Measurements from ENCODE around the gene PRPSAP2.

Gene PRPSAP2

GRCh38 chr17:18896146-18896545 lies 38.2 kb downstream of the PRPSAP2 start:
- H3K27ac ChIP-seq (ENCODE audit: low read depth, low read length) = no peak overlapping the region
- no peak overlapping the region for H3K9ac ChIP-seq (ENCODE audit: low read length)
- no peaks in the 10 kb centered on the region for H3K27me3 ChIP-seq (ENCODE audit: control insufficient read depth in 1 of 2, insufficient read depth in 2 of 2, low read length in 2 of 2)
- H3K36me3 ChIP-seq (ENCODE audit: insufficient read depth, low read length) = no peaks in the 10 kb centered on the region
- no peaks in the 10 kb centered on the region for H3K9me3 ChIP-seq (ENCODE audit: low read length)
- no peak overlapping the region for H3K4me3 ChIP-seq (ENCODE audit: low read depth in 1 of 2, low read length in 2 of 2)
- H3K4me1 ChIP-seq (ENCODE audit: insufficient read depth, low read length) = no peaks in the 10 kb centered on the region

- Histone ChIP-seq H3K4me1 (ENCODE audit: insufficient read depth, low read length) (no peaks in the 10 kb centered on the region), H3K9me3 (ENCODE audit: low read length) (no peaks in the 10 kb centered on the region), H3K36me3 (ENCODE audit: insufficient read depth, low read length) (no peaks in the 10 kb centered on the region), H3K4me3 (ENCODE audit: low read depth in 1 of 2, low read length in 2 of 2) (no peak overlapping the region), H3K9ac (ENCODE audit: low read length) (no peak overlapping the region), H3K27me3 (ENCODE audit: control insufficient read depth in 1 of 2, insufficient read depth in 2 of 2, low read length in 2 of 2) (no peaks in the 10 kb centered on the region), H3K27ac (ENCODE audit: low read depth, low read length) (no peak overlapping the region)
These were observed 39.0 kb downstream of the PRPSAP2 start for GRCh38 chr17:18896947-18897346.

- H3K4me1 ChIP-seq (ENCODE audit: insufficient read depth, low read length) = no peaks in the 10 kb centered on the region
- H3K27ac ChIP-seq (ENCODE audit: low read depth, low read length) = no peak overlapping the region
- no peak overlapping the region for H3K4me3 ChIP-seq (ENCODE audit: low read depth in 1 of 2, low read length in 2 of 2)
- H3K9me3 ChIP-seq (ENCODE audit: low read length) = no peaks in the 10 kb centered on the region
- peaks cover 8% of the 10 kb centered on the region for H3K36me3 ChIP-seq (ENCODE audit: insufficient read depth, low read length)
- no peaks in the 10 kb centered on the region for H3K27me3 ChIP-seq (ENCODE audit: control insufficient read depth in 1 of 2, insufficient read depth in 2 of 2, low read length in 2 of 2)
- H3K9ac ChIP-seq (ENCODE audit: low read length) = no peak overlapping the region
These were observed 46.6 kb downstream of the PRPSAP2 start for GRCh38 chr17:18904482-18904881.

- Histone ChIP-seq H3K4me1 (ENCODE audit: insufficient read depth, low read length) (no peaks in the 10 kb centered on the region), H3K9me3 (ENCODE audit: low read length) (no peaks in the 10 kb centered on the region), H3K27ac (ENCODE audit: low read depth, low read length) (no peak overlapping the region), H3K4me3 (ENCODE audit: low read depth in 1 of 2, low read length in 2 of 2) (no peak overlapping the region), H3K9ac (ENCODE audit: low read length) (no peak overlapping the region), H3K27me3 (ENCODE audit: control insufficient read depth in 1 of 2, insufficient read depth in 2 of 2, low read length in 2 of 2) (no peaks in the 10 kb centered on the region), H3K36me3 (ENCODE audit: insufficient read depth, low read length) (peaks cover 8% of the 10 kb centered on the region)
These were observed 47.3 kb downstream of the PRPSAP2 start for GRCh38 chr17:18905226-18905625.

GRCh38 chr17:18910326-18910725 lies 52.4 kb downstream of the PRPSAP2 start:
- H3K4me1 ChIP-seq (ENCODE audit: insufficient read depth, low read length) = peaks cover 5% of the 10 kb centered on the region
- H3K4me3 ChIP-seq (ENCODE audit: low read depth in 1 of 2, low read length in 2 of 2) = no peak overlapping the region
- H3K9ac ChIP-seq (ENCODE audit: low read length) = no peak overlapping the region
- no peak overlapping the region for H3K27ac ChIP-seq (ENCODE audit: low read depth, low read length)
- no peaks in the 10 kb centered on the region for H3K27me3 ChIP-seq (ENCODE audit: control insufficient read depth in 1 of 2, insufficient read depth in 2 of 2, low read length in 2 of 2)
- H3K36me3 ChIP-seq (ENCODE audit: insufficient read depth, low read length) = peaks cover 26% of the 10 kb centered on the region
- H3K9me3 ChIP-seq (ENCODE audit: low read length) = no peaks in the 10 kb centered on the region

GRCh38 chr17:18910881-18911280 lies 53.0 kb downstream of the PRPSAP2 start:
- Histone ChIP-seq H3K36me3 (ENCODE audit: insufficient read depth, low read length) (peaks cover 27% of the 10 kb centered on the region), H3K4me3 (ENCODE audit: low read depth in 1 of 2, low read length in 2 of 2) (no peak overlapping the region), H3K9ac (ENCODE audit: low read length) (no peak overlapping the region), H3K27me3 (ENCODE audit: control insufficient read depth in 1 of 2, insufficient read depth in 2 of 2, low read length in 2 of 2) (no peaks in the 10 kb centered on the region), H3K9me3 (ENCODE audit: low read length) (no peaks in the 10 kb centered on the region), H3K27ac (ENCODE audit: low read depth, low read length) (no peak overlapping the region), H3K4me1 (ENCODE audit: insufficient read depth, low read length) (peaks cover 5% of the 10 kb centered on the region)

GRCh38 chr17:18916816-18917500 lies 59.0 kb downstream of the PRPSAP2 start:
- H3K36me3 ChIP-seq (ENCODE audit: insufficient read depth, low read length) = peaks cover 23% of the 10 kb centered on the region

GRCh38 chr17:18917506-18918032 lies 59.6 kb downstream of the PRPSAP2 start:
- Histone ChIP-seq H3K4me1 (ENCODE audit: insufficient read depth, low read length) (peaks cover 26% of the 10 kb centered on the region), H3K27me3 (ENCODE audit: control insufficient read depth in 1 of 2, insufficient read depth in 2 of 2, low read length in 2 of 2) (no peaks in the 10 kb centered on the region), H3K36me3 (ENCODE audit: insufficient read depth, low read length) (peaks cover 18% of the 10 kb centered on the region), H3K4me3 (ENCODE audit: low read depth in 1 of 2, low read length in 2 of 2) (no peak overlapping the region), H3K27ac (ENCODE audit: low read depth, low read length) (no peak overlapping the region), H3K9me3 (ENCODE audit: low read length) (no peaks in the 10 kb centered on the region), H3K9ac (ENCODE audit: low read length) (no peak overlapping the region)

More at GRCh38 chr17:18916816-18917500, 59.0 kb downstream of the PRPSAP2 start:
- H3K9me3 ChIP-seq (ENCODE audit: low read length) = no peaks in the 10 kb centered on the region
- peaks cover 22% of the 10 kb centered on the region for H3K4me1 ChIP-seq (ENCODE audit: insufficient read depth, low read length)
- no peaks in the 10 kb centered on the region for H3K27me3 ChIP-seq (ENCODE audit: control insufficient read depth in 1 of 2, insufficient read depth in 2 of 2, low read length in 2 of 2)
- H3K4me3 ChIP-seq (ENCODE audit: low read depth in 1 of 2, low read length in 2 of 2) = no peak overlapping the region
- H3K27ac ChIP-seq (ENCODE audit: low read depth, low read length) = no peak overlapping the region
- H3K9ac ChIP-seq (ENCODE audit: low read length) = no peak overlapping the region

- H3K27ac ChIP-seq (ENCODE audit: low read depth, low read length) = peak overlapping the region; percentile 58
- H3K4me3 ChIP-seq (ENCODE audit: low read depth in 1 of 2, low read length in 2 of 2) = no peak overlapping the region
- H3K36me3 ChIP-seq (ENCODE audit: insufficient read depth, low read length) = peaks cover 9% of the 10 kb centered on the region
- peaks cover 26% of the 10 kb centered on the region for H3K4me1 ChIP-seq (ENCODE audit: insufficient read depth, low read length)
- H3K9me3 ChIP-seq (ENCODE audit: low read length) = no peaks in the 10 kb centered on the region
- H3K27me3 ChIP-seq (ENCODE audit: control insufficient read depth in 1 of 2, insufficient read depth in 2 of 2, low read length in 2 of 2) = no peaks in the 10 kb centered on the region
- H3K9ac ChIP-seq (ENCODE audit: low read length) = no peak overlapping the region
These were observed 62.0 kb downstream of the PRPSAP2 start for GRCh38 chr17:18919963-18920362.

GRCh38 chr17:18920911-18921441 lies 63.0 kb downstream of the PRPSAP2 start:
- Histone ChIP-seq H3K9me3 (ENCODE audit: low read length) (no peaks in the 10 kb centered on the region), H3K27me3 (ENCODE audit: control insufficient read depth in 1 of 2, insufficient read depth in 2 of 2, low read length in 2 of 2) (no peaks in the 10 kb centered on the region), H3K9ac (ENCODE audit: low read length) (no peak overlapping the region), H3K27ac (ENCODE audit: low read depth, low read length) (no peak overlapping the region), H3K36me3 (ENCODE audit: insufficient read depth, low read length) (peaks cover 5% of the 10 kb centered on the region), H3K4me3 (ENCODE audit: low read depth in 1 of 2, low read length in 2 of 2) (no peak overlapping the region), H3K4me1 (ENCODE audit: insufficient read depth, low read length) (peaks cover 26% of the 10 kb centered on the region)

GRCh38 chr17:18921485-18921884 lies 63.6 kb downstream of the PRPSAP2 start:
- no peak overlapping the region for H3K27ac ChIP-seq (ENCODE audit: low read depth, low read length)
- no peak overlapping the region for H3K4me3 ChIP-seq (ENCODE audit: low read depth in 1 of 2, low read length in 2 of 2)
- no peaks in the 10 kb centered on the region for H3K27me3 ChIP-seq (ENCODE audit: control insufficient read depth in 1 of 2, insufficient read depth in 2 of 2, low read length in 2 of 2)
- peaks cover 5% of the 10 kb centered on the region for H3K36me3 ChIP-seq (ENCODE audit: insufficient read depth, low read length)
- H3K4me1 ChIP-seq (ENCODE audit: insufficient read depth, low read length) = peaks cover 26% of the 10 kb centered on the region
- no peaks in the 10 kb centered on the region for H3K9me3 ChIP-seq (ENCODE audit: low read length)
- no peak overlapping the region for H3K9ac ChIP-seq (ENCODE audit: low read length)

Data from muscle layer of colon (tissue), 2 donors.